Gastroesophageal sphincter (tissue), 3 donors: Measurements from ENCODE around the gene FANCG.

ENCODE experiments used
- CTCF ChIP-seq, 4 experiments: fragments of 200-600 bp in 2 of 4; fragments of 450-650 bp in 2 of 4; sonication (generic) in 1 of 4; IDR thresholded peaks; one replicate each; pipeline ENCODE4 v1.5.1; 2017 to 2019; ENCODE audit warnings: antibody characterized with exemption in 4 of 4, mild to moderate bottlenecking in 2 of 4, moderate library complexity in 2 of 4
- POLR2AphosphoS5 ChIP-seq: sonication (generic); formaldehyde crosslinking; IDR thresholded peaks from one replicate; pipeline ENCODE4 v1.6.1; 2017; ENCODE audit warnings: antibody characterized with exemption

- TF ChIP-seq CTCF (IDR thresholded peaks at IDR 0.05) (no peak), POLR2AphosphoS5 (no peak)
These were observed 2.9 kb downstream of the FANCG start for GRCh38 chr9:35076848-35077247.
